Parathyroid adenoma (tissue), 2 donors: Measurements from ENCODE around the gene AIDA.

Experiments used
- H2AFZ ChIP-seq: fragments of 300-600 bp; sonication (generic); one replicate; pipeline ENCODE4 v1.7.0; 2017; ENCODE audit warnings: antibody characterized with exemption, mild to moderate bottlenecking
- H3K27ac ChIP-seq: fragments of 300-600 bp; sonication (generic); one replicate; pipeline ENCODE4 v1.7.0; 2017
- H3K27me3 ChIP-seq: fragments of 300-600 bp; sonication (generic); one replicate; pipeline ENCODE4 v1.7.0; 2017; ENCODE audit warnings: low read length; ENCODE audit not compliant: control insufficient read depth, insufficient read depth
- H3K36me3 ChIP-seq: fragments of 300-600 bp; sonication (generic); one replicate; pipeline ENCODE4 v1.7.0; 2017; ENCODE audit warnings: low read length; ENCODE audit not compliant: control insufficient read depth, insufficient read depth
- H3K4me1 ChIP-seq: fragments of 300-600 bp; sonication (generic); one replicate; pipeline ENCODE4 v1.7.0; 2017; ENCODE audit warnings: control low read depth
- H3K4me2 ChIP-seq: fragments of 300-600 bp; sonication (generic); one replicate; pipeline ENCODE4 v1.7.0; 2017; ENCODE audit warnings: low read length
- H3K4me3 ChIP-seq: fragments of 300-600 bp; sonication (generic); one replicate; pipeline ENCODE4 v1.7.0; 2017; ENCODE audit warnings: low read depth, low read length
- H3K79me2 ChIP-seq: fragments of 300-600 bp; sonication (generic); one replicate; pipeline ENCODE4 v1.7.0; 2017; ENCODE audit warnings: control low read depth
- H3K9ac ChIP-seq: fragments of 300-600 bp; sonication (generic); one replicate; pipeline ENCODE4 v1.7.0; 2017; ENCODE audit warnings: mild to moderate bottlenecking
- H3K9me3 ChIP-seq: fragments of 300-600 bp; sonication (generic); one replicate; pipeline ENCODE4 v1.7.0; 2017; ENCODE audit warnings: low read length; ENCODE audit not compliant: control insufficient read depth
- TF ChIP-seq, protein P1 (sequence below): fragments of 300-600 bp; sonication (generic); IDR thresholded peaks from one replicate; pipeline ENCODE4 v1.7.0; 2017; ENCODE audit warnings: antibody characterized with exemption, mild to moderate bottlenecking
- donor health status: primary hyperparathyroidism.

The AIDA gene, protein sequence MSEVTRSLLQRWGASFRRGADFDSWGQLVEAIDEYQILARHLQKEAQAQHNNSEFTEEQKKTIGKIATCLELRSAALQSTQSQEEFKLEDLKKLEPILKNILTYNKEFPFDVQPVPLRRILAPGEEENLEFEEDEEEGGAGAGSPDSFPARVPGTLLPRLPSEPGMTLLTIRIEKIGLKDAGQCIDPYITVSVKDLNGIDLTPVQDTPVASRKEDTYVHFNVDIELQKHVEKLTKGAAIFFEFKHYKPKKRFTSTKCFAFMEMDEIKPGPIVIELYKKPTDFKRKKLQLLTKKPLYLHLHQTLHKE

DNA sequence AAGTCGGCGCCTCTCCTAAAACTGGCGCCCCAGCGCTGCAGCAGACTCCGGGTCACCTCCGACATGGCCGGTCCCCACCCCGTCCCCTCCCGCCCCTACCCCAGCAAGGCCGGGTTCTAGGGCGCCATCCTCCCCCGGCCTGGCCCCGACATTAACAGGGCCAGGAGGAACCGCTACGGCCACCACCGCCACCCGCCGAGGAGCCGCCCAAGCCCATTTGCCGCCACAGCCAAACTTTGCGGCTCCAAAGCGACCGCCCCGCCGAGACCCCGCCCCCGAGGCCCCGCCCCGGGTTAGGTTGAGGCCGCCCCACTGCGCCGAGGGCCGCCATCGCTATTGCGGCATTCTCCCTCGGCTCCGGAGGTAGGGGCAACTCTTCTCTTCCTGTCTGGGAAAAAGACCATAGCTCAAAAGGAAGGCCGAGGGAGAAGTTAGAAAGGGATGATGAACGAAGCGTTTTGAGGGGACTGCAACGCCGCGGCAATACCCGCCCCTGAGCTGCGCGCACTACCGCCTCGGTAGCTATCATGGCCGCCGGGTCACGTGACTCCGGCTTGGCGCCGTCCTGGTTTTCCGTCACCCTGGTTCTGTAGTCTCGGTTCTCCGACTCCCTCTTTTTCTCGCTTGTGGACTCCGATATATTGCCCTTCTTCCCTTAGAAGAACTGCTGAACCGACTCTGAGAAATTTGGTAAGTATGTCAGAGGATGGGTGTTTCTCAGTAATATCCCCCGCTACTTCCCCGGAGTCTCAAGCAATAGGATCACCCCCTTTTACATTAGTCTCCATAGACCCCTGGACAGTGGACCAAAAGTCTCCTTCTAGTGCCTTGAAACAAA lies at the start of gene AIDA, which contains the start of gene BROX:
TSS of gene AIDA (minus strand) at position 239 of the 838 bp plus-strand sequence. CDS start at position 65, 174 bp downstream.
TSS of gene BROX (plus strand) at position 312 of the 838 bp plus-strand sequence. CDS start 3,136 bp downstream, outside the sequence.
- TF ChIP-seq, protein P1, sequence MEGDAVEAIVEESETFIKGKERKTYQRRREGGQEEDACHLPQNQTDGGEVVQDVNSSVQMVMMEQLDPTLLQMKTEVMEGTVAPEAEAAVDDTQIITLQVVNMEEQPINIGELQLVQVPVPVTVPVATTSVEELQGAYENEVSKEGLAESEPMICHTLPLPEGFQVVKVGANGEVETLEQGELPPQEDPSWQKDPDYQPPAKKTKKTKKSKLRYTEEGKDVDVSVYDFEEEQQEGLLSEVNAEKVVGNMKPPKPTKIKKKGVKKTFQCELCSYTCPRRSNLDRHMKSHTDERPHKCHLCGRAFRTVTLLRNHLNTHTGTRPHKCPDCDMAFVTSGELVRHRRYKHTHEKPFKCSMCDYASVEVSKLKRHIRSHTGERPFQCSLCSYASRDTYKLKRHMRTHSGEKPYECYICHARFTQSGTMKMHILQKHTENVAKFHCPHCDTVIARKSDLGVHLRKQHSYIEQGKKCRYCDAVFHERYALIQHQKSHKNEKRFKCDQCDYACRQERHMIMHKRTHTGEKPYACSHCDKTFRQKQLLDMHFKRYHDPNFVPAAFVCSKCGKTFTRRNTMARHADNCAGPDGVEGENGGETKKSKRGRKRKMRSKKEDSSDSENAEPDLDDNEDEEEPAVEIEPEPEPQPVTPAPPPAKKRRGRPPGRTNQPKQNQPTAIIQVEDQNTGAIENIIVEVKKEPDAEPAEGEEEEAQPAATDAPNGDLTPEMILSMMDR, result no peak
- Histone ChIP-seq H3K9me3 (no peaks in the 10 kb centered on the region), H3K4me1 (no peaks in the 10 kb centered on the region), H3K79me2 (peaks cover 8% of the 10 kb centered on the region), H3K27me3 (no peaks in the 10 kb centered on the region), H3K36me3 (no peaks in the 10 kb centered on the region), H3K4me2 (peak within 1 kb of the TSS; percentile 99), H3K27ac (peak within 1 kb of the TSS; percentile 99), H2AFZ (peak within 1 kb of the TSS; percentile 94), H3K9ac (peak within 1 kb of the TSS; percentile 76), H3K4me3 (peak within 1 kb of the TSS; percentile 100)

DNA sequence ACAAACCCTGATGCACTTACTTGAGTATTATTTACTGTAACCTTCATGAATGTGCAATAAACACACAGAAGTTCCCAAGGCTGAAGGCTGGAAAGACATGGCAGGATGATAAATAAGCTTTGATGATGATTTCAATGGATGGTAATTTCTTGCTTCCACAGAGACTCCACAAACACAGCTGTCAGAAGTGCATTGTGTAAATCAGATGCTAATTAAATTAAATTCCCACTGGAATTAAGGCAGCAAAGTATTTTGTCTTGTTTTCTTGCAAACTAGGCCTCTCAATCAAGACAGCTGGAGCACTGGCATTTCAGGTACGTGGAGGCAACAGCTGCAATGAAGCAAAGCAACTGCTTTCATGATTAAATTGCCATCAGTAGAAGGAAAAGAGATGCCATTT lies 48.8 kb upstream of the AIDA start:
- Histone ChIP-seq H3K27ac (no peak overlapping the region), H2AFZ (no peak overlapping the region), H3K27me3 (no peaks in the 10 kb centered on the region), H3K4me2 (no peak overlapping the region), H3K4me1 (no peaks in the 10 kb centered on the region), H3K79me2 (no peaks in the 10 kb centered on the region), H3K36me3 (no peaks in the 10 kb centered on the region), H3K4me3 (no peak overlapping the region), H3K9ac (no peak overlapping the region), H3K9me3 (no peaks in the 10 kb centered on the region)
- TF ChIP-seq, protein P1, result no peak

DNA sequence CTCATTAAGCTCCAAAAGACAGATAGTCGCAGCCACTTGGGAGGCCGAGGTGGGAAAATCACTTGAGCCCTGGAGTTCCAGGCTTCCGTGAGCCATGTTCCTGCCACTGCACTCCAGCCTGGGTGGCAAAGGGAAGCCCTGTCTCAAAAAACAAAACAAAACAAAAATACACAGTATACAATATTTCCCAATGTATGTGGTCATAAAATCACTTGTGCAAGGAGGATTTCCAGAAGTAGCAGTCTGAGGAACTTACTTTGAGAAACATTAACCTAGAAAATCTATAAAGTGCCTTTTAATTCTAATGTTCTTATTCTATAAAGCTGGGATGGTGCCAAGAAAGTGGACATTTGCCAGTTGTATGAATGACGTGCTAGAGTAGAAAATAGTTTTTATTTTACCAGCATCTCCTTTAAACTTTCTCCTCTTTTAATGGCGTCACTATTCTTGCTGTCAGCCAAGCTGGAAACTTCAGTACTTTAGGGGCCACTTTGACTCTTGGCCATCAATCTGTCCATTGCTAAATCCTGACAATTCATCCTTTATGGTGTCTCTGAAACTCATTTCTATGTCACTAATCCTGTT lies 47.3 kb upstream of the AIDA start:
- Histone ChIP-seq H3K79me2 (no peaks in the 10 kb centered on the region), H3K36me3 (no peaks in the 10 kb centered on the region), H3K4me1 (no peaks in the 10 kb centered on the region), H3K4me2 (no peak overlapping the region), H3K9ac (no peak overlapping the region), H3K27me3 (no peaks in the 10 kb centered on the region), H3K27ac (no peak overlapping the region), H2AFZ (no peak overlapping the region), H3K9me3 (no peaks in the 10 kb centered on the region), H3K4me3 (no peak overlapping the region)
- TF ChIP-seq, protein P1, result no peak

DNA sequence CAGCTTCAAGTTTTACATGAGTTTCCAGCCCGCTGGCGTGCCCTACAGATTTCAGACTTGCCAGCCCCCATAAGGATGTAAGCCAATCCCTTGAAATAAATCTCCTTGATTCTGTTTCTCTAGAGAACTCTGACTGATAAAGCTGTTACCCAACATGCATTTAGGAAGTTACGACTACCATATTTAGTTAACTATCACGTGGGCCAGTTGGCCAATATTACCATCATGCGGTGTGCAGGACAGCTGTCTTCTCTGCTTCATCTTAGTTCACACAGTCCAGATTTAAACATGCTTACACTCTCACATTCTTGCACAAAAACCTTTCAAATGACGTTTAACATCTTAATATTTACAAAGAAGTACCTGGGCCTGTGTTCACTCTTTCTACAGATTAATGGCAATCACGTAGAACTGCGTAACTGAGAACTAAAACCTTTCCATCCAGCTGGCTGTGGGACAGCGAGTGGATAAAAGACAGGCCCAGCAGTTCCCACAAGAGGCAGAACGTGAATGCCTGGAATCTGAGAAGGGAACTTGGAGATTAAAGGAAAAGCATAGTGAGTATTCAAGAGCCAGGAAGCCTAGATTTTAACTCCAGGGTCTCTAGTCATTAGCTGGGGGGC lies 45.5 kb upstream of the AIDA start:
- Histone ChIP-seq H3K36me3 (no peaks in the 10 kb centered on the region), H3K4me2 (no peak overlapping the region), H3K4me3 (no peak overlapping the region), H3K9ac (no peak overlapping the region), H3K4me1 (no peaks in the 10 kb centered on the region), H3K27me3 (no peaks in the 10 kb centered on the region), H3K27ac (no peak overlapping the region), H3K9me3 (no peaks in the 10 kb centered on the region), H3K79me2 (no peaks in the 10 kb centered on the region), H2AFZ (no peak overlapping the region)
- TF ChIP-seq, protein P1, result no peak
